GM21360 (cell line): ENCODE data around the gene NXPH4.

Source experiments
- ATAC-seq: cut with Tn5 transposase; IDR thresholded peaks from one replicate; pipeline ENCODE4 v1.9.1; 2021; ENCODE audit warnings: mild to moderate bottlenecking, moderate library complexity; ENCODE audit not compliant: unreplicated experiment

The NXPH4 gene

GRCh38 chr12:57216921-57217879 lies 606 bp downstream of the NXPH4 start:
- no peak for ATAC-seq

DNA sequence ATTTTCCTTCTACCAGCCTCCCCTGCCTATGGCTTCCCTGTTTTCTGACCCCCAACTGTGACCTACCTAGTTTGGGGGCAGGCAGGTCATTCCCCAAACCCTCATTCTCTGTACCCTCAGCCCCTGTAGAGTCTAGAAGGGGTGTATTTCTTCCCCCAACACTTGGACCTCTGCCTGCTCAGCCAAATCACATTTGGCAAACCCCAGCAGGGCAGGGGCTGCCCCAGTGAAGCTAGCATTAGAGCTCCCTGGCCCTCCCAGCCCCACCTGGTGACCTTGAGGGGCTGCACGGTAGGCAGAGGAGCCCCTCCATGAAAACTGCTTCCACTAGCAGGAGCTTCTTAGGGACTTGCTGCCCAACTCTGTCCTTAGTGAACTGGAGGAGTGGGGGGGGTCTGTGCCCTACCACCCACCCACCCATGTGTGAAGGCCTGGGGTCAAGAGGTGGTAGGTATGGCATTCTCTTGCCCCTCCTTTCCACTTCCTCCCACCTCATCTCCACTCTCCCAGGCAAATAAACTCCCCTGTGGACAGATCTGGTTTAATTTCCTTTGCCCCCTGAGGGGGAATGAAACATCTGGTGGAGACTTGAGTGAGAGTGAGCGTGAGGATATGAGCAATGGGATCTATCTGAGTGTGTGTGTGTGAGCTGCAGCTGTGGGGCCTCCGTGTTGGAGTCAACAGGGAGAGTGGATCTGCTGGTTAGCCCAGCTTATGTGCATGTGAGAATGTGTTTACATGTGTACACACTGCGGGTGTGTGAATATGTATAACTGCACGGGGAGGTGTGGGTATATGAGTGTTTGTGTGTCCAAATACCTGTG lies 1.6 kb downstream of the NXPH4 start:
- no peak for ATAC-seq

DNA sequence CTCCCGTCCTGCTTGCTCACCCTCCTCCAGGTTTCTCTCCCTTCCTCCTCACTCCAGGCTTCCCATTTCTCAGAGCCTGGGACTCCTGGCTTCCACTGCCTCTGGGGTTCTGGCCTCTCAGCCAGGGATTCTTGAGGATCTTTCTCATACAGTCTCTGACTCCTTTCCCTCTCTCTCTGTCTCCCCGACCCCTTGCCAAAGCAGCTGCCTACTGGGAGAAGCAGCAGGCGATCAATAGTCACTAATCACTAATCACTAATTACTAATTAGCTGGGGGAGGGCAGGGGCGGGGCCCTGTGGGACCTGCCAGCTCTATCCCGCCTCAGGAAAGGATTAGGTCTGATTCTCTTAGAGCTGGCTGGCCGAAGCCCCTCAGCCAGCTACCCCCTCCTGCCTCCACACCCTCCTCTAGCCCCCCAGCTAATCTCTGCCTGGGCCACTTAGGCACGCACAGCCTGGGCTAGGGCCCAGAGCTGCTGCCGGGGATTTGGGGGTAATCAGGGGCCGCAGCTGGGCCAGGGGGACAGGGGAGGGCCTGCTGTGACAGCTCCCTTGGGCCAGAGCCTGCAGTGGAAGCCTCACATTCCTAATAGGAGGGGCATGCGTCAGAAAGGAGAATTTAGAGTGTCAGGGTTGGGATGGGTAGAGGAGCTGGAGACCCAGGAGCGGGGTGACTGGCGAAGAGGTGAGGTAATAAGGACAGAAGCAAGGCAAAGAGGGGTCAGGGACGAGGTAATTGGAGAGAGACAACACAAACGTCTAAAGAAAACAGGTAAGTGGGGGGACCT lies 2.8 kb downstream of the NXPH4 start:
- no peak for ATAC-seq

GRCh38 chr12:57219993-57220754 lies 3.6 kb downstream of the NXPH4 start:
- no peak for ATAC-seq

DNA sequence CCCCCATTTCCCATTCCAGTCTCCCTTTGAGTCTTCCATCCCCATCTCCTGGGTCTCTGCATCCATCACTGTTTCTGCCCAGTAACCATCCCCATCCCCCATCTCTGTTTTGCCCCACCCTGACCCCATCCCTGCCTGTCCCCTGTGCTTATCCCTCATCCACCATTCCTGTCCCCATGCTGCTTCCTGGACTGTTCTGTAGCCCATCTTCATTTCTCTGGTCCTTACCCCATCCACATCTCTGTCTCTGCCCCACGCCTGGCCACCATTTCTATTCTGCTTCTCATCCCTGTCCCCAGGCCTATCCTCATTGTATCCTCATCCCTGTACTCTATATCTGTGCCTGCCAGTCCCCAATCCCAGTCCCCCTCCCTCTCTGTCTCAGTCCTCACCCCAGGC lies 4.2 kb downstream of the NXPH4 start:
- no peak for ATAC-seq

- no peak for ATAC-seq
Observed at GRCh38 chr12:57221169-57221917, 4.7 kb downstream of the NXPH4 start.

GRCh38 chr12:57222286-57223190 lies 5.9 kb downstream of the NXPH4 start:
- no peak for ATAC-seq

GRCh38 chr12:57223191-57224165 lies 6.9 kb downstream of the NXPH4 start:
- no peak for ATAC-seq

DNA sequence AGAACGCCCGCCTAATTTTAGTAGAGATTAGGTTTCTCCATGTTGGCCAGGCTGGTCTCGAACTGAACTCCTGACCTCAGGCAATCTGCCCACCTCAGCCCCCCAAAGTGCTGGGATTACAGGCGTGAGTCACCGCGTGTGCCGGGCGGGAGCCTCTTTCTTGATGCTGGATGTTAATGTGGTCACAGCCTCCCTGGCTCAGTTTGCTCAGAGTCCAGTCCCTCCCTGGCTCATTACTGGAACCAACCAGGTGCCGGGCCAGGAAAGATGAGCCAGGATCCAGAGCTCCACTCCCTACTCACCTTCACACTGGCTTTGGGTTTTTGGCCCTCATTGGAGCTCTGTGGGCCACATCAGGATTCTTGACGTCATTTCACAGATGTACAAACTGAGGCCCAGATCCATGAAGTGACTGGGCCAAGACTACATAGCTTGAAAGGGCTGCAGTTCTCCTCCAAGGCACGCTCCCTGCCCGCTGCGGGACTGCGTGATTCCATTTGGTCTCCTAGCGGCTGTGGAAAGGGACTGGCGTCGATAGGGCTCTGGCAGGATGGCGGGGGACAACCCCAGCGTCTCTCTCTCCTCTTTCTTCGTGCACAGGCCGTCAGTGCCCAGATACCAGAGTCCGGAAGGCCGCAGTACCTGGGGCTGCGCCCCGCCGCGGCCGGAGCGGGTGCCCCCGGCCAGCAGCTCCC lies 7.8 kb downstream of the NXPH4 start:
- ATAC-seq, result no peak

DNA sequence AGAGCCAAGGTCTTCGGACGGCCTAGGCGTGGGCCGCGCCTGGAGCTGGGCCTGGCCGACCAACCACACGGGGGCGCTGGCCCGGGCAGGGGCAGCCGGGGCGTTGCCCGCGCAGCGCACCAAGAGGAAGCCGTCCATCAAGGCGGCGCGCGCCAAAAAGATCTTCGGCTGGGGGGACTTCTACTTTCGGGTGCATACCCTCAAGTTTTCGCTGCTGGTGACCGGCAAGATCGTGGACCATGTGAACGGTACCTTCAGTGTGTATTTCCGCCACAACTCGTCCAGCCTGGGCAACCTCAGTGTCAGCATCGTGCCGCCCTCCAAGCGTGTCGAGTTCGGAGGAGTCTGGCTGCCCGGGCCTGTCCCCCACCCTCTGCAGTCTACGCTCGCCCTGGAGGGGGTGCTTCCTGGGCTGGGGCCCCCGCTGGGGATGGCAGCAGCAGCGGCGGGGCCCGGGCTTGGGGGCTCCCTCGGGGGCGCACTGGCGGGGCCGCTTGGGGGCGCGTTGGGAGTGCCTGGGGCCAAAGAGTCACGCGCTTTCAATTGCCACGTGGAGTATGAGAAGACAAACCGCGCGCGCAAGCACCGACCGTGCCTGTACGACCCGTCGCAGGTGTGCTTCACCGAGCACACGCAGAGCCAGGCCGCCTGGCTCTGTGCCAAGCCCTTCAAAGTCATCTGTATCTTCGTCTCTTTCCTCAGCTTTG lies 8.5 kb downstream of the NXPH4 start:
- ATAC-seq, result no peak

GRCh38 chr12:57225680-57226210 lies 9.2 kb downstream of the NXPH4 start:
- no peak for ATAC-seq

DNA sequence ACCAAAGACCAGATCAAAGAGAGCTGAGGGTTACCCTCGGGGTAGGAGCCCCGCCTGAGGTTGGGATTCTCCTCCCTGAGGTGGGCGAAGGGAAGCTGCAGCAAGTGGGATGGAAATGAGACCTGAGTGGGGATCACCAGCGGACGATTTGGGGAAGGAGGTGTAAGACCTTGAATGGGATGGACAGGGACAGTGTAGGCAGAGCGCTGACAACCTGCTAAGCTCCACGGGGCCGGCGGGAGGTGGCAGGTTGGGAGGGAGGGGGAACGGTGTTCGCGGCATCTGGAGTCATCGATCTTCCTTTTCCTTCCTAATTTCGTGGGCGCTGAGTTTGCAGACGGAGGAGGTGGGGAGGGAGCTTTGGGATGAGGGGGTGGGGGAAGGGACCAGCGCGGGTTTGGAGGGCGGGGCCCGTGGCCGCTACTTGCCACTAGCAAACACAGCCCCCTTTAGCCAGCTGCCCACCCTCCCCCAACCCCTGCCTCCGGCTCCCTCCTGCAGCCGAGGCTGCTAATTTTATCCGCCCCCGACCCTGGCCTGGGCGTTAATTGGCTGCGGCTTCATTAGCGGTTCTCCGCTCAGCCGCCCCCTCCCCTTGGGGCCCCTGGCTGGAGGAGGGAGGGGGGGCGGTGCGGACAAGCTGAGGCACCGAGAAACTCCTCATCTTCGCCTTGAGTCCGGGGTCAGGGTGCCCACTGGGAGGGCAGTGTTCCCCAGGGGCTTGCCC lies 10.2 kb downstream of the NXPH4 start:
- ATAC-seq, result no peak

- ATAC-seq, result no peak
Observed at GRCh38 chr12:57227315-57228115, 10.9 kb downstream of the NXPH4 start.

DNA sequence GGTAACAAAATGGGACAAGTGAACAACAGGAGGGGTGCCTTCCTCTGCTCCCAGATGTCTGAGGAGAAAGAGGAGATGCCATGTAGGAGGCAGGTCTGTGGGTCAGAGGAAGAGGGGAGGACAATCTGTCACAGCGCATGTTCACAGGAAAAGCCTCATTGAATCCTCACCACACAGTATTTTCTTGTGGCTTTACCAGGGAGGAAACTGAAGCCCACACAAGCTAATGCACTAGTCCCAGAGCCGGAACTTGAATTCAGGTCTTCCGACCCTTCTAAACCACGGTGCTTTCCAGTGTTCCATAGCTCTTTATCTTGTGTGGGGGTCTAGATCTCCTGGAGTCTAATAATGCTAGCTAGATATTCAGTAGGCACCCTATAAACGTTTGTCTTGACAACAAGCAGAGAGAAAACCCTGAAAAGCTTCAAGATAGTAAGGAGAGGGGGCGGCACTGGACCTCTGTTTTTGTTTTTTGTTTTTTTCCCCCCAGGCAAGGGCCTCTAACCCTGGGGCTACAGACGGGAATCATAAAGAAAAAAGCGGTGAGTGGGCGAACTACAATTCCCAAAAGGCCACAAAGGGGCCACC lies 12.5 kb downstream of the NXPH4 start:
- ATAC-seq, result no peak
